CD4-positive, alpha-beta T cell treated with Interleukin-4 for 1 hour (primary cell): Measurements from ENCODE around the gene WNT2.

Experiments
- DNase-seq, 2 donors: peaks; one replicate each; pipeline ENCODE4 v3.0.0-alpha.2; 2020 to 2022

Gene WNT2

DNA sequence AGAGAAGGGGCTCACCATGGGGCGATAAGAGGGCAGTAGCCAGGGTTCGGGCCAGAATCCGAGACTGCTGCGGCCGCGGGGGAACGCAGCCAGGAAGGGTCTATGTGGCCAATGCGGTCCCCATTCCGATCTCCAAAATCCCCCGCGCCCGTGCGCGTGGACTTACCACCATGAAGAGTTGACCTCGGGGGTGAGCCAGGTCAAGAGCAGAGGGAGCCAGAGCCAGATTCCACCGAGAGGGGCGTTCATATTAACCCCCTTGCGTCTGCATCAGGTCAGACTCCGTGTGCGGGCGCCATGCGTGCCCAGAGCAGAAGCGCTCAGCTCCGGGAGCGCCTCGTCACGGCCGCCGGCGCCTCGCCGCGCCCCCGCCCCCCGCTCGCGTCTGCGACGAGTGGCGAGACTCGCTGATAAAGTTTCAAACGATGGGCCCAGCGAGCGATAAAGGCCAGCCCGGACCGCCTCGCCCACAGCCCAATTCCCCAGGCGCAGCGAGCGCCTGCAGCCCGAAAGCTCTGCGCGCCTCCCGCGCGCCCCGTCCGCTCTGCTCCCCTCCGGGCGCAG, at the start of gene WNT2:
Gene WNT2 (minus strand): TSS at position 318 of the 564 bp plus-strand sequence. CDS start 69 bp downstream, at position 249.
- no peak for DNase-seq

- DNase-seq = no peak
Measured at GRCh38 chr7:117372073-117372472, 49.2 kb upstream of the WNT2 start.

- DNase-seq = no peak
Measured at GRCh38 chr7:117364339-117365080, 41.7 kb upstream of the WNT2 start.

GRCh38 chr7:117362294-117362888, 39.5 kb upstream of the WNT2 start:
- no peak for DNase-seq

GRCh38 chr7:117350027-117350426, 27.2 kb upstream of the WNT2 start:
- DNase-seq = no peak

DNA sequence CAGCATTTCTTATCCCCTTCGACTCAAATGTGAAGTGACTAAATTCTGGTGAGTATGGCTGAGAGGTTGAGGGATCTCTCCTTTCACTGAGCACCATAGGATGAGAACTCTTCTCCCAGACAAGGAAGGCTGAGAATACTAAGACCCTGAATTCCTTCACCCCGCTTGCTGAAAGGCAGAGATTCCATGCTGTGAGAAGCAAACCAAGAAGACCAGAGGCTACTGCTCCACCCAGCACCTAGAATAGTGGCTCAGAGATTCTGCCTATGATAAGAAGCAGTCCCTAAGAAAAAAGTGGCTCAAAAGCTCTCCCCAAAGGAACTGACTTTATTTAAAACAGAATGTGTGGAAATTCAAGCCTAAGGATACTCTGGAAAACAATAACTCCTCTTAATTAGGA, 26.7 kb upstream of the WNT2 start:
- no peak for DNase-seq

DNA sequence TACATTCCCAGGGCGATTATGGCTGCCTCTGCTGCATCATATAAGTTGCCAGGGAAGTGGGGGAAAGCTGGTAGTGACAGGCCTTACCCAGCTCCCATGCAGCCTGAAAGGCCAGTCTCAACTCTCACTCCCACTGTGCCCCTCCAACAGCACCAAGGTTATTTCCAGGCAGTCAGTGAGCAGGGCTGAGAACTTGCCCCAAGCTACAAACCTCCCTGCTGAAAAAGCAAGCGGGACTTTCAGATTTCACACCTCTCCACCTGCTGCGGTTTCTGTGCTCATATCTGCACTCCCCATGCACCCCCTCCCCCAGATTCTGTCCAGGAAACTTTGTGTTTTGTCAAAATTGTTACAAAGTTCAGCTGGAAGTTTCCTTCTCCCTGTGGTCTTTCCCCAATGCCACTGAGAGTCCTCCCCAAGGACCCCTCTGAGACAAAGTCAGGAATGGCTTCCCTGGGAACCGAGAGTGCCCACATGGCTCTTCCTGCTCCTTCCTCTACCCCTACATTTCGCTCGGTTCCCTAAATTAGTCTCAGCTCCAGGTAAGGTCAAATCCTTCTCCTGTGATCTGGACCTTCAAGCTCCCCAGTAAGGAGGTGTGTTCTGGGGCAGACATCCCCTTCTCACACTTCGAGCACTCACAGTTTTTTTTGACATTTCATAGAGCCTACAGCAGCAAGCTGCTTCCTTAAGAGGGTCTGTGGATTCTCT, 25.3 kb upstream of the WNT2 start:
- DNase-seq = no peak

DNA sequence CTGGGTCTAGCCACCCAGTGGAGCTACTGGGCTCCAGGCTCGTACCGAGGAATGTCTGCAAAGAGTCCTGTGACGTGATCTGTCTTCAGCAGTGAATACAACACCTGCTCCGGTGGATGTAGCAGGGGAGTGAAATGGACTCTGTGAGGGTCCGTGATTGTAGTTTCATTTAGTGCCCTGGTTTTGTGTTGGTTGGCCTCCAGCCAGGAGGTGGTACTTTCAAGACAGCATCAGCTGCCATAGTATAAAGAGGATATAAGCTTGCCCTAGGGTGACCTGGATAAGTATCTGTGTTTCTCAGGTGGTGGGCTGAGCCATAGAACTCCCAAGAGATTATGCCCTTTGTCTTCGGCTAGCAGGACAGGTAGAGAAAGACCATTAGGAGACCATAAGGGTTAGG, 24.6 kb upstream of the WNT2 start:
- no peak for DNase-seq

DNA sequence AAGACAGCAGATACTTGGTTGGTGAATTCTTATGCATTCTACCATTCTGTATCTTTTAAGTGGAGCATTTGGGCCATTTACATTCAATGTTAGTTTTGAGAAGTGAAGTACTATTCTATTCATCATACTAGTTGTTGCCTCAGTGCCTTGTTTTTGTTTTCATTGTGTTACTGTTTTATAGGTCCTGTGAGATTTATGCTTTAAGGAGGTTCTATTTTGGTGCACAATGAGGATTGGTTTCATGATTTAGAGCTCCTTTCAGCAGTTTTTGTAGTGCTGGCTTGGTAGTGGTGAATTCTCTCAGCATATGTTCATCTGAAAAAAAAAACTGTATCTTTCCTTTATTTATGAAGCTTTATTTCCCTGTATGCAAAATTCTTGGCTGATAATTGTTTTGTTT, 23.3 kb upstream of the WNT2 start:
- no peak for DNase-seq

GRCh38 chr7:117338020-117338419, 15.2 kb upstream of the WNT2 start:
- DNase-seq = no peak

- DNase-seq = no peak
Measured at GRCh38 chr7:117333168-117333567, 10.3 kb upstream of the WNT2 start.

GRCh38 chr7:117332031-117332430, 9.2 kb upstream of the WNT2 start:
- DNase-seq = no peak

DNA sequence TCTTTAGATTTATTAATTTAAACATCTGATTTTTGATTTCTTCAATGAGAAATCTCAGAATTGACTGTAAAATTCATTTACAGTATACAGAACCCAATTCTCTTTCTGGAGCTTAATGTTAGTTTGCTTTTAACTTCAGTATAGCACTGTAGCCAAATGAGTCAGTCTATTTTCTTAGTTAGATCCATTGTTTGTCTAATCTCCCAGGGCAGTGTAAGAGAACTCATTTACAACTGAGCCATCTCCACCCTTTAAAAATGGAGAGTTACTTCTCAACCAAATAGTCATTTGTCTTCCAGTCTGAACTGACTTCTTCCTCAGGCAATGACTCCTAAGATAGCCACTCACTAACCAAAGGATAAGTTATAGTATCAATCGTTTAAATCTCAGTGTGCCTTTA, 3.0 kb upstream of the WNT2 start:
- no peak for DNase-seq

DNA sequence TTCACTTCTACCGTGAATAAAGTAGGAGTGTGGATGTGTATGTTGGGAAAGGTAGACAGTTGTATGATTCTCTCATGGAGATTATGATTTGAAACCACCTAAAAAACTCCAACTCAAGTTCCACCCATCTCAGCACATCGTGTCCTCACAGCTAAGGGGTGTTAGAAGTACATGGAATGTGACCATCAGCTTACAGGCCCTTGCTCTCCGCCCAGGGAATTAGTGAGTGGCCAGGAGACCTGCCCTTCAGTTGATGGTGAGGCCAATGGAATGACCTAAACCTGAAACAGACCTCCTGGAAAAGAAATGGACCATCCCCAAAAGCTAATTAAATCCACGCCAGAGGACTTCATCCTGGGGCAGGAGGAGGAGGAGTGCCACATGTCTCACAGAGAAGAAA, 2.1 kb upstream of the WNT2 start:
- DNase-seq = no peak

DNA sequence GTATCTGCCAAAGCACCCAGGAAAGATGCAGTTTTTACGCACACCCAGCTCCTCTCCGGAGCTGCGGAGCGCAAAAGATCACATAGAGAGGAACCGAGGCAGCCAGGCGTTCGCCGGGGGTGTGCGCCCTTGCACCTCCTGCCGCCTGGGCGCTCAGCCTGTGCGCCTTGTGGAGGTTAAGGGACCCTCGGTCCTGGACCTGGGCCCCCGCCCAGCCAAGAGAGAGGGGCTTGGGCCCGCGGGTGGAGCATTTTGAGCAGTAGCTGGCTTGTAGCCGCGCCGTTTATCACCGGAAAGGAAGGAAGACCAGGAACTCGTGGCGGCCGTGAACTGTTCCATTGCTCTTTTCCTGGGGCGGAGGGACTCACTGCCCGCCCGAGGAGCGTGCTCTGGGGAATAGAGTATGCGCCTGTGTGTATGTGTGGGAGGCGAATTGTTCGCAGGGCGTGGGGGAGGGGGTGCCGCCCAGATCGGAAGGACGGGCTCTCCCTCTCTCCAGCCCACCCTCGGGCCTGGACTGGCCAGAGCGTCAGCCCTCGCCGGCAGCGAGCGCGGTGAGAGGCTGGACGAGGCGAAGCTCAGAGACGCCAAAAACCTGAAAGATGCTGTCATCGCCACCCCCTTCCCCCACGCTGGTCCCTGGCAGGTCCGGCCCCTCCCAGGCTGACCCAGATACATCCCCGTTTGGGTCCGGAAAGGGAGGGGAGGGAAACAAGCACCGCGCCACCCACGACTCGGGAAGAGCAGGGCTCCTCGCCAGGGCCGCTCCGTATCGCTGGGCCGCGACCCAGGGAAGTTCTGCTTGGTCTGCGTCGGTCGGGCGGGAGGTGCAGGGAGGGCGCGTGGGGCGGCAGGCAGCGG, 1.2 kb upstream of the WNT2 start:
- DNase-seq = no peak

DNA sequence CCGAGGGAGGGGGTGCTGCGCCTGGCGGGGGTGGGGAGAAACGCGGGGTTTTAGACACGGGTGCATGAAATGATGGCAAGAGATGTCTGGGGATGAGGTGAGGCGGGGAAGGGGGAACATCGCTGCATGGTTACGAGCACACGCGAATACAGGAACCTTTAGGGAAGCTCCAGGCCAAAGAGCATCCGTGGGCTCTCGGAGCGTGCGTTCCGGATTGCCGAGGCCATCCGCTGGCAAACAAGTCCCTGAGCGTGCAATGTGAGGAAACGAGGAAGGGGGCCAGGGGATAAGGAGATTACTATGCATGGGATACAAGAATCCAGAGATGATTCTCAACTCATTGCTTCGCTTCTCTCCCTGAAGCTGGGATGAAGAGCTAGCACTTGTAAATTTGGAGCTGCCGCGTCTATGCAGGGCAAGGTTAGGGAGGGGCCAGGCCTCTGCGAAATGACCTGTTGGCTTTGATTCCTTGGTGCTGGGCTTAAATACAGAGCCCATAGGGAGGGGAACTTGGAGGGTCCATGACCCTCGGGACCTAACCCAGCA, 520 bp upstream of the WNT2 start:
- no peak for DNase-seq

DNA sequence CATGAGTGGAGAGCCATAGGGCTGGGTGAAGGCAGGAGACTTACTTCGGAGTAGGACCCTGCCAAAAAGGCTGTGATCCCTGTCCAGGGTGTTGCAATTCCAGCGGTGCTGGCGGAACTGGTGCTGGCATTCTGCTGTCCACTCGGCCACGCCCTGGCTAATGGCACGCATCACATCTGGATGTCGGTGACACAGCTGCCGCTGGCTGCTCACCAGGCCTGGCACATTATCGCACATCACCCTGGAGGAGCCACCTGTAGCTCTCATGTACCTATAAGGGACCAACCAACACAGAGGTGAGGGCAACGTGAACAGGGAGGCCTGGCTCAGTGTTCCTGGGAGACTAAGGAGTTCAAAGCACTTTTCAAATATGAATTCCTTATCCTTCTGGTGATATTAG, 2.3 kb downstream of the WNT2 start:
- DNase-seq = no peak

DNA sequence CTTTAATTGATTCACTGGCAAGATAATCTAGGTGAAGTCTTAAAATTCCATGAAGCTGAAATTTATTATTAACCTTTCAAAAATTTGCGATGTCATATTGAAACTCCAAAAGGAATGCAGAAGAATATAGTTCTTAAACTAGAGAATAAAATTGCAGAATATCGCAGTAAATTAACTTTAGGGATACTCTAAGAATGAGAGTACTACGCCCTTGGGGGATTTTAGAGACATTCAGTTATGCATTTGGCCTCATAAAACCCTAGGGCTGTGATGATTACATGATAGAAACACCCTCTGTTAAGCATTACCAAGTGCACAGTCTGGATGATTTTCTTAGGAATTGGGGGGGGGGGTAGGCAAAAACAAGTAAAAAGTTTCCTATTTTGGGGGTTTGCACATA, 3.7 kb downstream of the WNT2 start:
- no peak for DNase-seq

DNA sequence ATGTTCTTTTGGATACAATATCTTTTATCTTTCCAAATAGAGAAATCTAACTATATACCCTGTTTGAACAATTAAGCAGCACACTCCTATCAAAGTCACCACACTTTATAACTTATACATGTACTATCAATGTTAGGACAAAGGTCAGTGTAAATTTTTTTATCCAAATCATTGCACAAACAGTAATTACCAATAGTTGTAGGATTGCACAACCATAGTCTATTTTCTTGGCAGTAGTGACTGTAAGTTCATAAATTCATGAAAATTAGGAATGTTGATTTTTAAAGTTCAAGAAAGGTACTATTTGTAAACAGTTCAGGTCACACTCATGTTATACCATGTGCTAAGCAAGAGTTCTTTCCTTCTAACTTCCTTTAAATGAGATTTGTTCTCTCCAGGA, 9.3 kb downstream of the WNT2 start:
- no peak for DNase-seq

- DNase-seq = no peak
Measured at GRCh38 chr7:117312593-117313580, 10.0 kb downstream of the WNT2 start.

DNA sequence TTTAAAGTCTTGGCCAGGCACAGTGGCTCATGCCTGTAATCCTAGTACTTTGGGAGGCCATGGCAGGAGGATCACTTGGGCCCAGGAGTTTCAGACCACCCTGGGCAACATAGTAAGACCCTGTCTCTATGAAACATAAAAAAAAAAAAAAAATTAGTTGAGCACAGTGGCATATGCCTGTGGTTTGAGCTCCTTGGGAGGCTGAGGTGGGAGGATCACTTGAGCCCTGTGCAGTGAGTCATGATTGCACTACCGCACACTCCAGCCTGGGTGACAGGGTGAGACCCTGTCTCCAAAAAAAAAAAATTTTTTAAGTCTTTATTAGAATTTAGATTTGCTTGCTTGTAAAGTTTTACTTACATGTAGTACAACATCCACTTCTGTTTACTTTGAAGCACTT, 14.0 kb downstream of the WNT2 start:
- DNase-seq = no peak
